Colonic mucosa (tissue), 4 donors: ENCODE results near the gene CYB561. TPM values are rescaled to one million over a fixed set of nuclear protein-coding genes. Genes with fewer than 3 reads are reported as not detected.
"Not testable (repeated sequence)": the region's sequence is repeated elsewhere in the genome, so short reads cannot be mapped to it uniquely, and the experiment has no call there.

ENCODE experiments used
- DNase-seq: peaks from one replicate; pipeline ENCODE4 v3.0.0-alpha.2; 2020
- H3K27ac ChIP-seq: fragments of 200-600 bp; one replicate; pipeline ENCODE4 v1.8.0; 2021
- H3K27me3 ChIP-seq: fragments of 200-600 bp; one replicate; pipeline ENCODE4 v1.8.0; 2021
- H3K36me3 ChIP-seq: fragments of 200-600 bp; one replicate; pipeline ENCODE4 v1.8.0; 2021
- H3K4me1 ChIP-seq: fragments of 200-600 bp; one replicate; pipeline ENCODE4 v1.8.0; 2021; ENCODE audit warnings: mild to moderate bottlenecking
- H3K4me3 ChIP-seq: fragments of 200-600 bp; one replicate; pipeline ENCODE4 v1.8.0; 2021
- H3K9ac ChIP-seq, 2 donors: one replicate each; pipeline ENCODE4 v1.7.0; 2013; ENCODE audit warnings: control low read depth in 2 of 2, low read depth in 2 of 2, low read length in 2 of 2
- H3K9me3 ChIP-seq: fragments of 200-600 bp; one replicate; pipeline ENCODE4 v1.8.0; 2021
- CTCF ChIP-seq: fragments of 200-600 bp; IDR thresholded peaks from one replicate; pipeline ENCODE4 v1.8.0; 2022; ENCODE audit warnings: antibody characterized with exemption, mild to moderate bottlenecking
- intact Hi-C: fragments of 100-400 bp; cut with DNase I; formaldehyde crosslinking; loops from one replicate; pipeline ENCODE4 v1.14.1; 2022
- total RNA-seq, 2 donors: library from RNA; stranded (reverse); fragmentation: NEBNext Ultra II Directional in 1 of 2; extraction: Animal tissue kit (Norgen Biotek cat#: 25700) in 1 of 2; gene quantifications; one replicate each; pipeline ENCODE4 v1.2.1, GENCODE V29; 2021
- donor health status: healthy.
- donor health status: DM: no; HTN: no; CAD: no.
- donor health status: DM: no; HTN: no; CAD: no.

Gene CYB561
- total RNA-seq, 2 donors from 2014 or later, result 60.1 to 90.6 TPM

GRCh38 chr17:63463771-63464170 is 17.7 kb upstream of the CYB561 start:
- intact Hi-C loops, result no loop called here
- H3K27me3 ChIP-seq, result no peaks in the 10 kb centered on the region

GRCh38 chr17:63460018-63460417 is 13.9 kb upstream of the CYB561 start:
- intact Hi-C loops, result no loop called here
- no peak overlapping the region for H3K4me3 ChIP-seq
- H3K9ac ChIP-seq, result no peak overlapping the region
- no peaks in the 10 kb centered on the region for H3K4me1 ChIP-seq
- no peak for TF ChIP-seq CTCF
- no peaks in the 10 kb centered on the region for H3K36me3 ChIP-seq
- no peak for DNase-seq
- H3K27ac ChIP-seq, result no peak overlapping the region
- H3K9me3 ChIP-seq, result no peaks in the 10 kb centered on the region
- H3K27me3 ChIP-seq, result no peaks in the 10 kb centered on the region

More at GRCh38 chr17:63463771-63464170, 17.7 kb upstream of the CYB561 start:
- no peak overlapping the region for H3K9ac ChIP-seq
- no peak for TF ChIP-seq CTCF
- H3K9me3 ChIP-seq, result no peaks in the 10 kb centered on the region
- H3K4me1 ChIP-seq, result no peaks in the 10 kb centered on the region
- no peaks in the 10 kb centered on the region for H3K36me3 ChIP-seq
- H3K4me3 ChIP-seq, result no peak overlapping the region
- no peak overlapping the region for H3K27ac ChIP-seq
- DNase-seq, result no peak

- intact Hi-C loops, result no loop called here
- Histone ChIP-seq H3K4me1 (no peaks in the 10 kb centered on the region), H3K36me3 (no peaks in the 10 kb centered on the region), H3K27me3 (no peaks in the 10 kb centered on the region), H3K27ac (no peak overlapping the region), H3K9ac (no peak overlapping the region), H3K4me3 (no peak overlapping the region), H3K9me3 (no peaks in the 10 kb centered on the region)
- no peak for TF ChIP-seq CTCF
- no peak for DNase-seq
These were observed 12.4 kb upstream of the CYB561 start for GRCh38 chr17:63458478-63458877.

- no peaks in the 10 kb centered on the region for H3K27me3 ChIP-seq
- no peaks in the 10 kb centered on the region for H3K36me3 ChIP-seq
- H3K4me3 ChIP-seq, result no peak overlapping the region
- intact Hi-C loops, result no loop called here
- no peaks in the 10 kb centered on the region for H3K9me3 ChIP-seq
- TF ChIP-seq CTCF, result no peak
- H3K9ac ChIP-seq, result no peak overlapping the region
- H3K27ac ChIP-seq, result no peak overlapping the region
- no peaks in the 10 kb centered on the region for H3K4me1 ChIP-seq
- no peak for DNase-seq
These were observed 9.3 kb upstream of the CYB561 start for GRCh38 chr17:63455417-63455816.

- no peaks in the 10 kb centered on the region for H3K36me3 ChIP-seq
- no peak for TF ChIP-seq CTCF
- no peak overlapping the region for H3K9ac ChIP-seq
- no peak overlapping the region for H3K4me3 ChIP-seq
- H3K27ac ChIP-seq, result no peak overlapping the region
- no peaks in the 10 kb centered on the region for H3K27me3 ChIP-seq
- DNase-seq, result no peak
- intact Hi-C loops, result no loop called here
- no peaks in the 10 kb centered on the region for H3K4me1 ChIP-seq
- H3K9me3 ChIP-seq, result no peaks in the 10 kb centered on the region
These were observed 8.8 kb upstream of the CYB561 start for GRCh38 chr17:63454915-63455314.

- H3K27ac ChIP-seq, DNase-seq: not testable (repeated sequence)
These were observed 8.3 kb upstream of the CYB561 start for GRCh38 chr17:63454357-63454756.

More at GRCh38 chr17:63454357-63454756, 8.3 kb upstream of the CYB561 start:
- H3K36me3 ChIP-seq, H3K9me3 ChIP-seq, H3K9ac ChIP-seq, H3K4me1 ChIP-seq, H3K27me3 ChIP-seq, H3K4me3 ChIP-seq, intact Hi-C loops: not testable (repeated sequence)
